DMS53 treated with DMSO at 0.1 percent for 48 hours (cell line): ENCODE data around the gene RERE.
A peak's percentile ranks its signal among the peaks of the same experiment; 100 is the strongest.
"Not testable (repeated sequence)": the region's sequence is repeated elsewhere in the genome, so short reads cannot be mapped to it uniquely, and the experiment has no call there.

Experiments
- DNase-seq: peaks from one replicate; lab custom pipeline; 2025; ENCODE audit not compliant: unreplicated experiment; lab: John Stamatoyannopoulos, UW

Gene RERE

GRCh38 chr1:8464377-8464776, 353.1 kb downstream of the RERE start:
- no peak for DNase-seq

- DNase-seq = no peak
These were observed 354.1 kb downstream of the RERE start for GRCh38 chr1:8463144-8463927.

- no peak for DNase-seq
These were observed 355.0 kb downstream of the RERE start for GRCh38 chr1:8462371-8462892.

GRCh38 chr1:8461351-8462110, 355.9 kb downstream of the RERE start:
- no peak for DNase-seq

GRCh38 chr1:8460784-8461183, 356.7 kb downstream of the RERE start:
- no peak for DNase-seq

- DNase-seq = no peak
These were observed 357.3 kb downstream of the RERE start for GRCh38 chr1:8460132-8460544.

- no peak for DNase-seq
These were observed 358.8 kb downstream of the RERE start for GRCh38 chr1:8458607-8459006.

GRCh38 chr1:8457760-8458381, 359.6 kb downstream of the RERE start:
- peak; percentile 15 for DNase-seq

- no peak for DNase-seq
These were observed 360.4 kb downstream of the RERE start for GRCh38 chr1:8456991-8457390.

GRCh38 chr1:8456308-8456912, 361.0 kb downstream of the RERE start:
- no peak for DNase-seq

- DNase-seq = no peak
These were observed 361.6 kb downstream of the RERE start for GRCh38 chr1:8455700-8456307.

GRCh38 chr1:8450312-8450711, 367.1 kb downstream of the RERE start:
- no peak for DNase-seq

GRCh38 chr1:8448911-8449661, 368.4 kb downstream of the RERE start:
- DNase-seq = peak; percentile 48

- not testable (repeated sequence) for DNase-seq
These were observed 368.9 kb downstream of the RERE start for GRCh38 chr1:8448505-8448904.

- no peak for DNase-seq
These were observed 369.8 kb downstream of the RERE start for GRCh38 chr1:8447616-8448150.

- DNase-seq = not testable (repeated sequence)
These were observed 371.3 kb downstream of the RERE start for GRCh38 chr1:8446119-8446518.

- DNase-seq = no peak
These were observed 373.8 kb downstream of the RERE start for GRCh38 chr1:8443558-8444194.

GRCh38 chr1:8441426-8441825, 376.0 kb downstream of the RERE start:
- DNase-seq = no peak

GRCh38 chr1:8439015-8439702, 378.3 kb downstream of the RERE start:
- DNase-seq = peak; percentile 58
